Endothelial cell (in vitro differentiated cells): ENCODE data around the gene RAB33A. TPM values are rescaled to one million over a fixed set of nuclear protein-coding genes. Genes with fewer than 3 reads are reported as not detected.
A peak's percentile ranks its signal among the peaks of the same experiment; 100 is the strongest.

ENCODE experiments used
- DNase-seq: peaks from one replicate; pipeline ENCODE4 v3.0.0; 2021; ENCODE audit warnings: low spot score
- H3K27ac Mint-ChIP-seq: one replicate; pipeline ENCODE4 v1.8.0; 2021; ENCODE audit warnings: mixed read lengths, inconsistent platforms; ENCODE audit not compliant: unreplicated experiment
- H3K27me3 Mint-ChIP-seq: one replicate; pipeline ENCODE4 v1.8.0; 2021; ENCODE audit warnings: mild to moderate bottlenecking, moderate library complexity, mixed read lengths, inconsistent platforms; ENCODE audit not compliant: unreplicated experiment
- H3K36me3 Mint-ChIP-seq: one replicate; pipeline ENCODE4 v1.8.0; 2021; ENCODE audit warnings: mild to moderate bottlenecking, low read depth, mixed read lengths, inconsistent platforms; ENCODE audit not compliant: unreplicated experiment
- H3K4me1 Mint-ChIP-seq: one replicate; pipeline ENCODE4 v1.8.0; 2021; ENCODE audit warnings: mild to moderate bottlenecking, mixed read lengths, inconsistent platforms; ENCODE audit not compliant: unreplicated experiment
- H3K4me3 Mint-ChIP-seq: one replicate; pipeline ENCODE4 v1.8.0; 2021; ENCODE audit warnings: mild to moderate bottlenecking, mixed read lengths, inconsistent platforms; ENCODE audit not compliant: unreplicated experiment
- H3K9me3 Mint-ChIP-seq: one replicate; pipeline ENCODE4 v1.8.0; 2021; ENCODE audit warnings: mixed read lengths, inconsistent platforms; ENCODE audit not compliant: unreplicated experiment
- CTCF ChIP-seq: fragments of 200-600 bp; sonication (generic); IDR thresholded peaks from one replicate; pipeline ENCODE4 v1.5.0; 2021; ENCODE audit warnings: antibody characterized with exemption; ENCODE audit not compliant: unreplicated experiment
- long read RNA-seq: library from polyadenylated mRNA; unstranded; transcript quantifications from one replicate; pipeline ENCODE4 v2.0.0, GENCODE V29; 2020; ENCODE audit not compliant: unreplicated experiment
- total RNA-seq: library from RNA; stranded (reverse); fragmentation: NEBNext Ultra II Directional; extraction: Animal tissue kit (Norgen Biotek cat#: 25700); gene quantifications from one replicate; pipeline ENCODE4 v1.2.1, GENCODE V29; 2021; ENCODE audit not compliant: unreplicated experiment

RAB33A gene
- total RNA-seq, result 4.1 TPM
- long read RNA-seq, partial matches to known transcripts, result 0 of 4 reads
- long read RNA-seq, other reads (novel, unspliced or antisense), result 0 of 4 reads

- H3K4me3 Mint-ChIP-seq, result peak within 1 kb of the TSS; percentile 87
- DNase-seq, result peak; percentile 29
- H3K36me3 Mint-ChIP-seq, result no peaks in the 10 kb centered on the region
- H3K9me3 Mint-ChIP-seq, result no peaks in the 10 kb centered on the region
- H3K4me1 Mint-ChIP-seq, result peaks cover 30% of the 10 kb centered on the region
- H3K27ac Mint-ChIP-seq, result no peak within 1 kb of the TSS
- TF ChIP-seq CTCF, result no peak
- peaks cover 5% of the 10 kb centered on the region for H3K27me3 Mint-ChIP-seq
These were observed at the start of gene RAB33A for GRCh38 chrX:130171446-130172126. Gene RAB33A, plus strand, starts transcription at chrX:130171962. Its CDS starts 101 bp downstream, at chrX:130172063.

- no peak for DNase-seq
- Mint-ChIP-seq H3K4me3 (no peak overlapping the region), H3K4me1 (peaks cover 16% of the 10 kb centered on the region), H3K9me3 (no peaks in the 10 kb centered on the region), H3K27ac (peak overlapping the region; percentile 57), H3K36me3 (peaks cover 15% of the 10 kb centered on the region), H3K27me3 (peaks cover 2% of the 10 kb centered on the region)
- no peak for TF ChIP-seq CTCF
These were observed 47.2 kb upstream of the RAB33A start for GRCh38 chrX:130124577-130124976.

- Mint-ChIP-seq H3K36me3 (peaks cover 15% of the 10 kb centered on the region), H3K9me3 (no peaks in the 10 kb centered on the region), H3K27ac (peak overlapping the region; percentile 64), H3K4me3 (no peak overlapping the region), H3K27me3 (peaks cover under 1% of the 10 kb centered on the region), H3K4me1 (peaks cover 12% of the 10 kb centered on the region)
- no peak for TF ChIP-seq CTCF
- no peak for DNase-seq
These were observed 46.5 kb upstream of the RAB33A start for GRCh38 chrX:130125091-130125874.

GRCh38 chrX:130130990-130131389 is 40.8 kb upstream of the RAB33A start:
- Mint-ChIP-seq H3K27ac (no peak overlapping the region), H3K36me3 (peaks cover 21% of the 10 kb centered on the region), H3K9me3 (no peaks in the 10 kb centered on the region)

More at GRCh38 chrX:130130990-130131389, 40.8 kb upstream of the RAB33A start:
- DNase-seq, result no peak
- no peaks in the 10 kb centered on the region for H3K4me1 Mint-ChIP-seq
- no peak overlapping the region for H3K4me3 Mint-ChIP-seq
- H3K27me3 Mint-ChIP-seq, result no peaks in the 10 kb centered on the region
- TF ChIP-seq CTCF, result no peak
